C4-2B (cell line): Measurements from ENCODE around the gene XRRA1.

Experiments
- H3K27ac ChIP-seq: fragments of 450-650 bp; 2 replicates; pipeline ENCODE4 v1.5.1; 2017
- ZFX ChIP-seq: fragments of 450-650 bp; IDR thresholded peaks from 2 replicates; pipeline ENCODE4 v1.6.1; 2017
- TF ChIP-seq, protein P1 (sequence below): fragments of 450-650 bp; conservative IDR thresholded peaks from 2 replicates; pipeline ENCODE4 v1.5.1; 2017; ENCODE audit warnings: mild to moderate bottlenecking

Gene XRRA1

DNA sequence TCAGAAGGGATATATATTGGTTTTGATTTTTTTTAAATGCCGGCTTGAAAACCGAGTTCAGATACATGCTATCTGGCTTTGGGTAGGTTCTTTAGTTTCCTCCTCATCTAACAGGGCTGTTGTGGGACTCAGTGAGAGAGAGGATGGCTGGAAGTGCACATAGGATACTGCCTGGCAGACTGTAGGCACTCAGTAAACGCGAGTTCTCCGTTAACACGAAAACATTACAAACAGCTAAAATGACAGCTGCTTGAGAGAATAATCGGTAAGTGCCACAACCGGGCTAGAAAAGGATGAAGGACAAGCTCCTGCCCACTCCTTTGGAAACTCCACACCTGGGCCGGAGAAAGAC is 369 bp downstream of the XRRA1 start:
- TF ChIP-seq, protein P1, sequence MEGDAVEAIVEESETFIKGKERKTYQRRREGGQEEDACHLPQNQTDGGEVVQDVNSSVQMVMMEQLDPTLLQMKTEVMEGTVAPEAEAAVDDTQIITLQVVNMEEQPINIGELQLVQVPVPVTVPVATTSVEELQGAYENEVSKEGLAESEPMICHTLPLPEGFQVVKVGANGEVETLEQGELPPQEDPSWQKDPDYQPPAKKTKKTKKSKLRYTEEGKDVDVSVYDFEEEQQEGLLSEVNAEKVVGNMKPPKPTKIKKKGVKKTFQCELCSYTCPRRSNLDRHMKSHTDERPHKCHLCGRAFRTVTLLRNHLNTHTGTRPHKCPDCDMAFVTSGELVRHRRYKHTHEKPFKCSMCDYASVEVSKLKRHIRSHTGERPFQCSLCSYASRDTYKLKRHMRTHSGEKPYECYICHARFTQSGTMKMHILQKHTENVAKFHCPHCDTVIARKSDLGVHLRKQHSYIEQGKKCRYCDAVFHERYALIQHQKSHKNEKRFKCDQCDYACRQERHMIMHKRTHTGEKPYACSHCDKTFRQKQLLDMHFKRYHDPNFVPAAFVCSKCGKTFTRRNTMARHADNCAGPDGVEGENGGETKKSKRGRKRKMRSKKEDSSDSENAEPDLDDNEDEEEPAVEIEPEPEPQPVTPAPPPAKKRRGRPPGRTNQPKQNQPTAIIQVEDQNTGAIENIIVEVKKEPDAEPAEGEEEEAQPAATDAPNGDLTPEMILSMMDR: no peak
- H3K27ac ChIP-seq: peak overlapping the region; percentile 93

DNA sequence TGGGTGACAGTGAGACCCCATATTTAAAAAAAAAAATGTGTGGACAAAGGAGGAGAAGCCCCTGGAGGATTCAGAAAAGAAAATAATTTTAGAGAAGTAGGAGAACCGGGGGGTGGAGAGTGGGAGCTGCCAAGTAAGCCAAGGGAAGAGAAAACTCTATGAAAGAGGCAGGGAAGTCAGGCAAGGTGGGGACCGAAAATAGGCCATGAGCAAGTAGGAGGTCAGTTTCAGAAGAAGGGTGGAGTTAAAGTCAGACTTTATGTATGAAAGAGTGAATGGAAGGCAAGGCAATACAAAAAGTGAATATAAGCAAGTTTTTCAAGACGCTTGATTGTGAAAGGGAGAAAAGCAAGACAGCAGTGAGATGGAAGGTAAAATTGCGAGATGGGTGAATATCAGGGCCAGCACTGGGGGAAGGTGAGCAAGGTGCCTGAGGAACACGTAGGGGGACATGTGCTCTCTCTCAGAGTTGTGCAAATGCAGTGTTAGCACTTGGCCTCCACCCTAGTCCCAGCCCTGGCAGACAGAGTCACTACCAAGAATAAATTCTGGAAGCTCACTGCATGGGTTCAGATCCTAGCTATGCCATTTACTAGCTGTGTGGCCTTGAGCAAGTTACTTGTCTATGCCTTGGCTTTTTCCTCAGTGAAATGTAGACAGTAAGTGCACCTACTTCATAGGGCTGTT is 6.7 kb downstream of the XRRA1 start:
- no peak for TF ChIP-seq ZFX
- TF ChIP-seq, protein P1: no peak

DNA sequence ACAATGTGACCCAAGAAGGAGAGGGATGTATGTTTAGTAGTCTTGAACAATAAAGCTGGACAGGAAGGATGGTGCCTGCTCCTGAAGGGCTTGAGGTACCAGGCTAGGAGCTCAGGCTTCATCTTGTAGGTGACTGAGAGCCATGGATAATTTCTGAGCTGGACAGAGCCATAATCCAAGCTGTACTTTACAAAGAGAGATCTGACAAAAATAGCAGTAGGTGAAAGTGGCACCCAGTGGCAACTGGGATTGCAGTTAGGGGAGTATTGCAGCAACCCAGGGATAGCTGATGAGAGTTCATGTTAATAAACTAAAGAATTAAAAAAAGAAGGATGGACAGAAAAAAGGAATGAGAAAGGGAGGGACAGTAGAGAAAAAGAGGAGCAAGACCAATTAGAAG is 7.4 kb downstream of the XRRA1 start:
- no peak overlapping the region for H3K27ac ChIP-seq
- TF ChIP-seq, protein P1: no peak
- TF ChIP-seq ZFX: no peak

More for the DNA sequence above, 6.7 kb downstream of the XRRA1 start:
- H3K27ac ChIP-seq: no peak overlapping the region

DNA sequence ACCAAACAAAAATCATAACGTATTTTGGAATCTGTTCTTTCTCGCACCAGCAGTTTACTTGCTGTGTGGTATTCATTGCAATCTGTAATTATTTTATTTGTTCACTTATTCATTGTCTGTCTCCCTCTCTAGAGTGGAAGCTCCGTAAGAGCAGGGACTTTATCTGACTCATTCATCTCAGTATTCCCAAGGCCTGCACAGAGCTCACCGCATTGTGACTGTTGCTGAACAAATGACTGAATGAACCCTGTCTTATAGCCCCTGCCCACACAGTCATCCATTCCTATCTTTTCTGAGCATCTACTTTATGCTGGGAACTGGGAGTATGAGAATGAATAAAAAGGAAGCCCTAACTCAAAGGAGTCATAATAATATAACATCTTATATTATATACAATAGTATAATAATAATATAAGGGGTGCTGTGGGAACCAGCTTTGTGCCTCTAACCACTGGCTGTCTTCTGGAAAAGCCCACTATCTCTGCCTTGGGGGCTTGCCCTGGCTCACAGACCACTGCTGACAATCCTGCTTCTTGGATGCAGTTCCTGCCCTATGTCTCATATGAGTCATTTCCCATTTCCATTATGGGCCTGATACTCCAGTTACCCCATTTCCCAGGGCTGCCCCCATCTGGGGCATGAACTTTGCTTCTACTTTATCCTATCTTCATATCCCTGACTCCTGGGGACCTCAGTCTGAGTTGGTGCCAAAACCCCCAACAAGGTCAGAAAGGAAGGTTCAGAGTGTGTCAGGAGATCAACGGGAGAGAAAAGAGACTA is 11.0 kb downstream of the XRRA1 start:
- H3K27ac ChIP-seq: no peak overlapping the region
- TF ChIP-seq, protein P1: no peak
- TF ChIP-seq ZFX: no peak

GRCh38 chr11:74936976-74937375 is 11.9 kb downstream of the XRRA1 start:
- H3K27ac ChIP-seq: no peak overlapping the region
- no peak for TF ChIP-seq ZFX
- TF ChIP-seq, protein P1: no peak

GRCh38 chr11:74936087-74936486 is 12.8 kb downstream of the XRRA1 start:
- no peak overlapping the region for H3K27ac ChIP-seq
- TF ChIP-seq, protein P1: no peak
- TF ChIP-seq ZFX: no peak

DNA sequence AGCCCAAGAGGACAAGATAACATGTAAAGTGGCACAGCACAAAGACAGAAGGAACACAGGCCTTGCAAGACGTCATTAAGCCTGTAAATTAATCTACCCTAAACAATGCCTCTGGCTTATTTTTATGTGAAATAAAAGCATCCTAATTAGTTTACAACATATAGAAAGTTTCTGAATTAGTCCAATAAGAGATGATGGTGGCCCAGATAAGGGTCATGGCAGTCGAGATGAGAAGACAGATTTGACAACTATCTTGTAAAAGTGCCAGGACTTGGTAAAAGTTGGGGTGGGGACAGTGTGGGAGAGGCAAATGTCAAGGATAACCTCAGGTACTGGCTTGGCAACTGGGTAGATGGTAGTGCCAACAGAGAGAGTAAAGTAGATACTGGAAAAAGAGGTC is 13.6 kb downstream of the XRRA1 start:
- TF ChIP-seq ZFX: no peak
- TF ChIP-seq, protein P1: no peak
- H3K27ac ChIP-seq: no peak overlapping the region
